SKM-1 treated with dmso at 0.1 percent for 144 hours (cell line): ENCODE results near the gene RTP3.
A peak's percentile ranks its signal among the peaks of the same experiment; 100 is the strongest.
"Not testable (repeated sequence)": the region's sequence is repeated elsewhere in the genome, so short reads cannot be mapped to it uniquely, and the experiment has no call there.

Source experiments
- DNase-seq: peaks from one replicate; lab custom pipeline; 2025; ENCODE audit not compliant: unreplicated experiment; lab: John Stamatoyannopoulos, UW

The RTP3 gene

DNA sequence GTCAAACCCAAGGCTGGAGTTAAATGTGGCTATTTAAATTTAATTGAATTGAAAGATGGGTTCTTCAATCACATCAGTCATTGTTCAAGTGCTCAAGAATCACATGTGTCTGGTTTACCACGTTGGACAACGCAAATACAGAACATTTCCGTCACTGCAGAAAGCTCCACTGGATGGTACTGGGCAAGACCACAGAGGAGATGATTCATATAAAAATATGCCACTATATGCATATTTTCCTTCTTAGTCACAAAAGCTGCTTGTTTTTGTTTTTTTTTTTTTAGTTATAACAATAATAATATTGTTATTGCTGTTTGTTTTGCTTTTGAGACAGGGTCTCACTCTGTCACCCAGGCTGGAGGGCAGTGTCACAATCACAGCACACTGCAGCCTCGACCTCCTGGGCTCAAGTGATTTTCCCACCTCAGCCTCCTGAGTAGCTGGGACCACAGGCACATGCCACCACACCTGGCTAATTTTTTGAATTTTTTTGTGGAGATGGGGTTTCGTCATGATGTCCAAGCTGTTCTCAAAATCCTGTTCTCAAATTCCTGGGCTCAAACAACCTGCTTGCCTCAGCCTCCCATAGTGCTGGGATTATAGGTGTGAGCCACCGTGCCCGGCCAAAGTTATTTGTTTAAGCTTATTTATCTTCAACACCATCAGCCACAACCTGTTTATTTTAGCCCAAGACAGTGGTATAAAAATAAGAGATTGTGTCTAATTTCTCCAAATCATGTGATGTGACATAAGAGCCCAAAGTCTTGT is 19.4 kb downstream of the RTP3 start:
- DNase-seq, result no peak

DNA sequence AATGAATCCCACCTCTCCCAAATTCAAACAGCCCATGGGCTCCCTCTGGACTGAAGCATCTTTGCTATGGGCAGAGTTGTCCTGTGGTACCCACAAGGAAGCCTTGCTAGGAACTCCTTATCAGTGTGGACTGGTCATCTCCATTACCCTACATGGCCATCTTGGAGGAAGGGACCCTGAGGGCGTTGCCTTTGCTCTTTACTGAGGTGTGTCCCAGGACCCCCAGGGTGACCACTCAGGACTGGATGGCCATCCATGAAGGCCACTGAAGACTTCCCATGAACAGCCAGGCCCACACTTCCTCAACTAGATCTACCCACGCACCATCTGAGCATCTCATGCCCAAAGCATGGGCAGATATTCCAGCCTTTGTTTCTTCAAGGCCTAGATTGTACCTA is 20.0 kb downstream of the RTP3 start:
- no peak for DNase-seq

DNA sequence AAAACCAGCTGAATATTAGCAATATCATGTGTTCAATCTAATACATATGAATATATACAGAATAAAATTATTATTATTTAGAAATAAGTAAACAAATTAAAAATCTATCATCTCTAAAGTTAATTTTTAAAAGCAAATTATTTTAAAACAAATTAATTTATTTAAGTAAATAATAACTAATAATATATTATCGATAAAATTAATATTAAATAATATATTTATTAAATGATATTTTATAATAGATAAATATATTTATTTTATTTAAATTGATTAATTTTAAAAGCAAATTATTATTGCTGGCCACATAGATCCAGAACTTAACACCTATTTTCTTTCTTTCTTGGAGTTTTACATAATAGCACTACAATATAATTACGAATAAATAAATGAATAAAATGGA is 22.2 kb downstream of the RTP3 start:
- DNase-seq, result no peak

DNA sequence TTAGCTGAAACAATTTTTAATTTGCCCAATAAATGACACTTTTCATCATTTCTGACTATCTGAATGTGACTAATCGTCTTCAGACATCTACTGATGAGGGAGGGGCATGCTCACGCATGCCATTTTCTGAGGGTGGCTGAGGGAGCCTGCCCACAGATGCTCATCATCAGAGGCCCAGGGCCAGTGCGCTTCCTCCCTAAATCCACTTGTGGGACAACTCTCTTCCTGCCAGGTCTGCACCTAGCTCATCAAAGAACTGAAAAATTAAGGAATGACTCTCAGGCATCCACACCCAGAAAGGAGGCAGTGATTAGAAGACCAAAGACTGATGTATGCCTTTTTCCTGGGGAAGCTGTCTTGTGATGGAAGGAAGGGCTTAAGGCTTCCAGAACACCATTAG is 22.8 kb downstream of the RTP3 start:
- DNase-seq, result no peak

DNA sequence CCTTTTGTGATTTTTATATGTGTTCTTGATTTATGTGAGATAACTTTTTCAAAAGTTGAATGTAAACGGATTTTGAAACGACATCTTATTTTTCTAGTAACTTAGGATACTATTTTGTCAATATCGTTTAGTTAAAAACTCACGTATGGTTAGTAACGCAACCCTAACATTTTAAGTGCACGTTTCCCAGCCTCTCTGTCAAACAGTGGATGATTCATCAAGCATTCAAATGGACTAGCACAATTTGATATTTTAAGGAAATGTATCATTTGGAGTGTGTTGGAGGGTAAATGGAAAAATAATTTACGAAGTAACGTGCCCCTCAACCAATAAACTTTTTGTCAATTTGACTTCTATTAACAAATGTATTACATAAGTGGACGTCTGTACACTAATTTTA is 23.3 kb downstream of the RTP3 start:
- no peak for DNase-seq

DNA sequence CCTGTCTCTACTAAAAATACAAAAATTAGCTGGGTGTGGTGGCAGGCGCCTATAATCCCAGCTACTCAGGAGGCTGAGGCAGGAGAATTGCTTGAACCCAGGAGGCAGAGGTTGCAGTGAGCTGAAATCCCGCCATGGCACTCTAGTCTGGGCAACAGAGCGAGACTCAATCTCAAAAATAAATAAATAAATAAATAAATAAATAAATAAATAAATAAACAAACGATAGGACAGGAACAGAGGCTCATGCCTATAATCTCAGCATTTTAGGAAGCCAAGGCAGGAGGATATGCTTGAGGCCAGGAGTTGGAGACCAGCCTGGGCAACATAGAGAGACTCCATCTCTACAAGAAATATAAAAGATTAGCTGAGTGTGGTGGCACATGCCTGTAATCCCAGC is 24.4 kb downstream of the RTP3 start:
- DNase-seq, result not testable (repeated sequence)

DNA sequence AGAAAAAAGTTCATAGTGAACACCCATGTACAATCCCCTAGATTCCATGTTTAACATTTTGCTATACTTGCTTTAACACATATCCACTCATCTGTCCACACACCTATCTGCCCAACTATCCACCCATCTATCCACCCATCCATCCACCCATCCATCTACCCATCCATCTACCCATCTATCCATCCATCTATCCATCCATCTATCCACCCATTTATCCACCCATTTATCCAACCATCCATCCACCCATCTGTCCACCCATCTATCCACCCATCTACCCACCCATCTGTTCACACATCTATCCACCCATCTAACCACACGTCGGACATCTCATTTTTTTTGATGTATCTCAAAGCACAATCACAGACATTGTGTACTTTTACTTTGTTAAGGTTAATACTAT is 25.8 kb downstream of the RTP3 start:
- no peak for DNase-seq

DNA sequence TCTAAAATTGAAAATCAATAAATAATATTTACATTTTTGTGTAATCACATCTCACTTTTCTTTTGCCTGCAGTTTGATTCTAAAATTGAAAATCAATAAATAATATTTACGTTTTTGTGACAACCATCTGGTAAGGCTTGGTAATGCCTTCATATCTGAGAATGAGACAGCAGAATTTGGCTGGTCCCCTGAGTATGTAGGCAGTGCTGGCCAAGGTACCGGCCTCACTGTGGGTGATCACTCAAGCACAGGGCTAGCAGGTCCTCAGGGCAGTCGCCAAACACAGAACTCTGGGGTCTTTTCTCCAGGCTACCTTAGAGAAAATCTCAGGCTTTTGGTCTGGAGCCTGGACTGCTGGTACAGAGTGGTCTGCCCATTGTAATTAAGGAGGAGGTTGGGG is 26.2 kb downstream of the RTP3 start:
- DNase-seq, result no peak

DNA sequence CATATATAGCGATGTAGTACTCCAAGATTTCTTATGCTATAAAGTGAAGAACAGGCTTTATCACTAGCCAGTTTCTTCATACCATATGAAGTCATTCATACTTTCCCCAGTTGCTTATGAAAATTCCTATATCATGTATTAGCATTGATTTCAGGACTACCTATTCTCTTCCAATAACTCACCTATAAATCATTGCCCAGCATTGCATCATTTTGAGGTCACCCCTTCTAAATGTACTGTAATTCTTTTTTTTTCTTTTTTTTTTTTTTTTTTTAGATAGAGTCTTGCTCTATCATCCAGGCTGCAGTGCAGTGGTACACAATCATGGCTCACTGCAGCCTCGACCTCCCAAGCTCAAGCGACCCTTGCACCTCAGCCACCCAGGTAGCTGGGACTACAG is 27.1 kb downstream of the RTP3 start:
- no peak for DNase-seq

DNA sequence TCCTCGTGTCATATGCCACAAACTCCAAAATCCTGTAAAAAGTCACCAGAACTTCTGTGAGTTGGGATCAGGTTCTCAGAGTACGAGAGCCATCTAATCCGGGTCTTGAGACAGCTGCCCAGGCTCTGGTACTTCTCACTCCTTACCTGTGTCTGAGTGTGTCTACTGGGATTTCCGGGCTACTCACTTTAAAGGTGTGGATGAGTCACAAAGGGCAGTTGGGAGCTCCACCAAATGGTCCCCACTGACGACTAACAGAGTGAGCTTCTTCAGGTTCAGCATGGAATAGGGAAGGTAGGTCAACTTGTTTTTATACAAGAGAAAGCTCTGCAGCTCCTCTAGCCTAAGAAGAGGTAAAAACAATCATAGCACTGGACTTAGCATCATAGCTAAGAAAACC is 29.5 kb downstream of the RTP3 start:
- DNase-seq, result no peak

DNA sequence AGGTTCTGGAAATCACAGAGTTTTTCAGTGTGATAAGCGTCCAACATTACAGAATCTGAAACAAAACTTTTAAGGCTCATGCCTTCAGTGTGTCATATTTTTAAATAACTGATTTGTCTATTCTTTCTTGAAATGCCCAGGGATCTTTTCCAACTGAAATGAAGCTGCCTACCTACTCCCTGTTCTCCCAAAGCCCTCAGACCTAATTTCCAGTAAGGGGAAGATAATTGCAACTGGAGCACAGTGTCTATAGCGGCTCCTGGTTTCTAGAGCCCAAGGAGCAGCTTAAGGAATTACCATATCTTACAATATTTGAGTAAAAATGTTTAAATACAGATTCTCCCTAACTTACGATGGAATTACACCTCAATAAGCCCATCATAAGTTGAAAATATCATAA is 35.3 kb downstream of the RTP3 start:
- DNase-seq, result no peak

DNA sequence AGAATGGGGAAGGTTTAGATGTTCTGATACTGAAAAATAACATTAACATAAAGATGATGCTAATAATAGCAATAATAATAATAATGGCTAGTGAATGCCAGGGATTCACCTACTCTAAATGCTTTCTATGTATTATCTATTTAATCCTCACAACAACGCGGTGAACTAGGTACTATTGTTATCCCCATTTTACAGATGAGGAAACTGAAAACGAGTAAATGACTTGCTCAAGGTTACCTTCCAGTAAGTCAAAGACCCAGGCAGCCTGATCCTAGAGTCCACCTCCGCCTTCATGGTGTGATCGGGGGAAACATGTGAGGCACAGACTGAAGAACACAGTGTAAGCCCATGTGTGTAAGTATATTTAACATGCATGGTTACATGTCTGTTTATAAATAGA is 38.0 kb downstream of the RTP3 start:
- no peak for DNase-seq

DNA sequence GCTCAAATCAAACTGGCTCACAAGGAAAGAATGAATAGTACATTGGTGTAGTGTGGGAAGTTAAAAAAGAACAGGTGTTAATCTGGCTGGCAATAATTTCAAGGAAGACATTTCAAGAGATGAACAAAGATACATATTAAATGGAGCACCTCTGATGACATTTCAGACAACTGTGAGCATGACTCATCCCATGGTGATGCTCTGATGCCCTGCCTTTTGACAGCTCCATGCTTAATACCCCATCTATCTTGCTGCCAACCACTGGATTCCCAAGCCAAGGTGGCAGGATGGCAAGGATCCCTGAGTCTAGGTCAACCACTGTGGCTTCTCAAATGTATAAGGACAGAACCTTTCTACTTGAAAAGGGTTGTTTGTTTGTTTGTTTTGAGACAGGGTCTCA is 39.0 kb downstream of the RTP3 start:
- DNase-seq, result no peak

DNA sequence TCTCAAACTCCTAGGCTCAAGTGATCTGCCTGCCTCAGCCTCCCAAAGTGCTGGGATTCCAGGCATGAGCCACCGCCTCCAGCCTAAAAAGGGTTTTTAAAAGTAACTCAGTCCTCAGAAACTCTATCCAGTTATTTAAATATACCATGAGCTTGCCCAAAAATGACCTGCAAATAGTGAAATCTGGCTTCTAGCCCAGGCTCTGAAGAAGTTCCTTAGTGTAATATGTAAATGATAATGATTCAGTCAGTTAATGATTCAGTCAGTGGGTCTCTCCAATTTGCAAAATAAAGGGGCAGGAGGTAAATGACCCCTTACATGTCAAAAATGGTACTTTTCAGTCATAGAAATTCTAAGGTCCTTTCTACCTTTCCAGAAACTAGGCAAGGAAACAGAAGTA is 39.5 kb downstream of the RTP3 start:
- no peak for DNase-seq

DNA sequence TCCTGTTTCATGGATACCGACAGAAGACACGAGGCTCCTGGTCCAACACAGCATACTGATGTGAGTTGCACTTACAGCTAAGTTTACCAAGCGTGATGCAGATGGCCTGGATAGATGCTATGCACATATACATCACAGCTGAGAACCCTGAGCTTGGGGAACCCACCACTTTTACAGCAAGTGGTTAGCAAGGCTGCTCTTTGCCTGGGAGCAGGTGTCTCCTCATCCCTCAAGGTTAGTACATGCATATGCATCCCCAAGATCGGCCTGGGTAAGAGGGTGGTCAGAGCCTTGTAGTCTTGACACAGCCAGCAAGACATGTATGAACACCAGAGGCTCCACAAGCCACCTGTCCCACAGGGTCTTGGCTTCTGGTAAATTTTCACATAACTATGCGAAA is 40.0 kb downstream of the RTP3 start:
- no peak for DNase-seq

DNA sequence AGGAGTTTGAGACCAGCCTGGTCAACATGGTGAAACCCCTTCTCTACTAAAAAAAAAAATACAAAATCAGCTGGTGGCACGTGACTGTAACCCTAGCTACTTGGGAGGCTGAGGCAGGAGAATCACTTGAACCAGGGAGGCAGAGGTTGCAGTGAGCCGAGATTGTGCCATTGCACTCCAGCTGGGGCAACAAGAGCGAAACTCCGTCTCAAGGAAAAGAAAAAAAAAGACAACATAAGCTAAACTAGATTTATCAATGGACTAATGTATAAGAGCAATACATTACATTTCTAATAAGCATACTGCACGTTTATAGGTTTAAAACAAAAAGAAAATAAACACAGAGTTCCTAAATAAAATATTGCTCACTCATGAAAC is 40.6 kb downstream of the RTP3 start:
- DNase-seq, result not testable (repeated sequence)

DNA sequence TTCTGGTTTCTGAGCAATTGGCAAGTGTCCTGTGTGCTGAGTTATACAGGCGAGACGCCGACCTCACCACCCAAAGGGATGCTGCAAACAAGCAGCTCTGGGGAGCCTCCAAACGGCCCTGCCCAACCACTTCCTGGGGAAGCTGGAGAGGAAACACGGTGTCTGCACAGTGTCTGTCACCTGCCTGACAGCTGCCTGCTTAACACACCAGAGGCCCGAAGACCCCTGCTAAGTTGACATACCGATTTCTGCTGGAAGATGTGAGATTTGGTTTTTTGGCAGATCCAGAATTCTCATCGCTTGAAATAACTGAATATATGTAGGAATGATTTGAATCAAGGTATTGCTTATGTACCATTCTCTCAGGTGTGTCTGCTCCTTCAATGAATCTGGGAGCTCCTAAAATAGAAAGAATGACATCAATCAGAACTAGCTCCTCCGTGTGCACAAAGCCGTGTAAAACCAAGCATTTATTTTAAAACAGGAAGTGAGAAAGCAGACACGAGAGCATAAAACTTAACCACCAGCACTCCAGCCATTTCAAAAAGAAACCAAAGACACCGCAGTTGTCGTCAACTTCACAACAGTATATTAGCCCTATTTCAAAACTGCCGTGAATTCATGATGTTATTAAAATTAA is 41.1 kb downstream of the RTP3 start:
- peak; percentile 83 for DNase-seq

DNA sequence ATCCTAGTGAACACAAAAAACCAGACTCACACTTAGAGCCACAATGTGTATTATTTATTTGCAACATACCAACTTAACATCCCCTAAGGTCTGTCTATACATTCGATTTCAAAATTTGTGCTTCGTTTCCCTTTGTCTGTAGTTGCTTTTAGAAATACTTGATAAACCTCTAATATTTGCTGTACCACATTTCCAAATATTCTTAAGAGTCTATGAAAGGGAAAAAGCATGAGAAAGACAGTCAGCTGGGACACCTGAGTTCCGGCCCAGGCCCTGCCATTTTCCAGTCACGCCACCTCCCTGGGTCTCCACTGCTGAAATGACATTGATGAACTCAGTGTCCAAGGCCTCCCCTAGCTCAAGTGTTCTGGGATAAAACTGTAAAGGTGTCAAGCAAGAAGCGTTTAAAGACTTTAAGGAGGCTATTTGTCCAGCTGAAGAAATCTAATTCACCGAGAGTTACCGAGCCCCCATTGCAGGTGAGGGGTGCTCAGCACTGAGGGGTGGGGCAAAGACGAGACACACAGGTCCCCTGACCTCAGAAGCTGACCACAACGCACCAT is 41.7 kb downstream of the RTP3 start:
- no peak for DNase-seq

DNA sequence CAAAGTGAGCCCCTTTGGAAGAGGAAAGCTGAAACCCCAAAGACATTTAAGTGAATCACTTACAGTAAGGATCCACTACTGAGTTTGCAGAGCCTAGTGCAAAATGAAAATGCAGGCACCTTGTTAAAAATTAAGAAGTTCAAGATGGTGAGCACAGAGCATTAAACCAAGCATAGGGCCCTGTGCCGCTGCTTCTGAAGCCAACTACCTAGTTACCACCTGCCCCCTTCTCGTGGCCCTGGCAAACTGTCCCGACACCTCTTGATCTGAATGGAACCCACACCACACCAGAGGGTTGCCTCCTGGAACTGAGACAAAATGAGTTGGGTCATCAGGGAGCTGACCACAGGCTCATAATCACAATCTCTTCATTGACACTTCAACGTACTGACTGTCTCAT is 42.8 kb downstream of the RTP3 start:
- no peak for DNase-seq

DNA sequence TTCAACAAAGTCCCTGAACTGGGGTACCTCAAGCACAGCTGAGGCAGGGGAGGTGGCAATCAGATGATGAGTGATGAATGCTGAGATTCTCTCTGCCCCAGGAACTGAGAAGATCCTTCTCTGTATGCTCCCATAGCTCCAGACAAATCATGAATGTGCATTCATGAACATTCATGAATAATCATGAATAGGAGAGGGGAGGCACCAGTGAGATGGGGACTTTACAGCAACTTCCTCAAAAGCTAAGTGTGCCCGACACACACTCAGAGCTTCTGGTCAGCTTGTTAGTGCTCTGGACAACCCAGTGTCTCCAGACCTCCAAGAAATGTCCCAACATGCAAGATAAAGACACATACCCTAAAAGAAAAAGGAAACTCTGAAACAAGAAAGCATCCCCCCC is 44.1 kb downstream of the RTP3 start:
- peak; percentile 13 for DNase-seq

DNA sequence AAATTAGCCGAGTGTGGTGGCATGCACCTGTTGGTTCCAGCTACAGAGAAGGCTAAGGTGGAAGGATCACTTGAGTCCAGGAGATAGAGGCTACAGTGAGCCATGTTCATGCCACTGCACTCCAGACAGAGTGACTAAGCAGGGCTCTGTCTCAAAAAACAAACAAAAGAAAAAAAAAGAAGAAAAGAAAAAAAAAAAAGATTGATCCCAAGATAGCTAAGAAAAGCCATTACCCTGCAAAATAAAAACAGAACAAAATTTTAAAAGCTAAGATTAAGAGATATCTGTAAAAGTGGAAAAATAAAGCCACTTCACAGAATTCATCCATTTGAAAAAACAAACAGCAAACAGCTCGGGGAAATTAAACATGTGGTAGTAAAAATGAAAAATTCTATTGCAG is 44.6 kb downstream of the RTP3 start:
- DNase-seq, result no peak

DNA sequence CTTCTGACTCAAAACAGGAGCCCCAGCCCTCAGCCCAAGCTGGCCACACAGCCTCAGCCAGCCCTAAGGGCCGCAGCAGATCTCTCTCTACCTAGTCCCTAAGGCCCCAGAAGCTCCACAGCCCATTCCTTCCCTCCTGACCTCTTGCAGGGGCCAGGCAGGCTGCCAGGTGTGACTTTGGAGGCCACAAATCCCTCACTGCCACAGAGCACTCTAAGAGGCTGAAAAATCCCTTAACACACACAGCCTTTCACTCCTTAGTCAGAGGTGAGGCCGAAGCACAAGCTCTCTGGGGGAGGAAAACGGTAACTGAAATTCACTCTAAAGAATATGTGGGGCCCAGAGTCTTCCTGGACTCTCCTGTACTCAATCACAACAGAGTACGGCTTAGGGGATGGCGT is 45.0 kb downstream of the RTP3 start:
- DNase-seq, result no peak
